ENCODE data around the gene CAND1.

The CAND1 gene

GRCh38 chr12:67280572-67280971, 11.4 kb downstream of the CAND1 start:
- no peak for DNase-seq (ENCODE audit: low read depth in 2 of 2)

- DNase-seq (ENCODE audit: low read depth in 2 of 2) = no peak
Measured at GRCh38 chr12:67284561-67284960, 15.4 kb downstream of the CAND1 start.

- DNase-seq (ENCODE audit: low read depth in 2 of 2) = no peak
Measured at GRCh38 chr12:67286257-67286656, 17.1 kb downstream of the CAND1 start.

- DNase-seq (ENCODE audit: low read depth in 2 of 2) = no peak
Measured at GRCh38 chr12:67287311-67287710, 18.2 kb downstream of the CAND1 start.

GRCh38 chr12:67288561-67288960, 19.4 kb downstream of the CAND1 start:
- DNase-seq (ENCODE audit: low read depth in 2 of 2) = no peak

GRCh38 chr12:67290378-67290777, 21.2 kb downstream of the CAND1 start:
- no peak for DNase-seq (ENCODE audit: low read depth in 2 of 2)

GRCh38 chr12:67299526-67299925, 30.4 kb downstream of the CAND1 start:
- DNase-seq (ENCODE audit: low read depth in 2 of 2) = no peak

GRCh38 chr12:67299926-67300325, 30.8 kb downstream of the CAND1 start:
- DNase-seq (ENCODE audit: low read depth in 2 of 2) = no peak

GRCh38 chr12:67302162-67302561, 33.0 kb downstream of the CAND1 start:
- DNase-seq (ENCODE audit: low read depth in 2 of 2) = no peak

GRCh38 chr12:67305544-67305943, 36.4 kb downstream of the CAND1 start:
- no peak for DNase-seq (ENCODE audit: low read depth in 2 of 2)

GRCh38 chr12:67306712-67307111, 37.6 kb downstream of the CAND1 start:
- no peak for DNase-seq (ENCODE audit: low read depth in 2 of 2)

- DNase-seq (ENCODE audit: low read depth in 2 of 2) = no peak
Measured at GRCh38 chr12:67315661-67316060, 46.5 kb downstream of the CAND1 start.

- no peak for DNase-seq (ENCODE audit: low read depth in 2 of 2)
Measured at GRCh38 chr12:67318786-67319185, 49.6 kb downstream of the CAND1 start.

GRCh38 chr12:67319936-67320335, 50.8 kb downstream of the CAND1 start:
- DNase-seq (ENCODE audit: low read depth in 2 of 2) = no peak

- DNase-seq (ENCODE audit: low read depth in 2 of 2) = no peak
Measured at GRCh38 chr12:67320614-67321295, 51.6 kb downstream of the CAND1 start.

- DNase-seq (ENCODE audit: low read depth in 2 of 2) = no peak
Measured at GRCh38 chr12:67322580-67322979, 53.4 kb downstream of the CAND1 start.

- no peak for DNase-seq (ENCODE audit: low read depth in 2 of 2)
Measured at GRCh38 chr12:67323007-67323406, 53.8 kb downstream of the CAND1 start.

- DNase-seq (ENCODE audit: low read depth in 2 of 2) = no peak
Measured at GRCh38 chr12:67326637-67327036, 57.5 kb downstream of the CAND1 start.

- DNase-seq (ENCODE audit: low read depth in 2 of 2) = no peak
Measured at GRCh38 chr12:67327466-67327865, 58.3 kb downstream of the CAND1 start.

- DNase-seq (ENCODE audit: low read depth in 2 of 2) = no peak
Measured at GRCh38 chr12:67331123-67331522, 62.0 kb downstream of the CAND1 start.

- no peak for DNase-seq (ENCODE audit: low read depth in 2 of 2)
Measured at GRCh38 chr12:67331828-67332227, 62.7 kb downstream of the CAND1 start.

GRCh38 chr12:67333649-67334048, 64.5 kb downstream of the CAND1 start:
- no peak for DNase-seq (ENCODE audit: low read depth in 2 of 2)

- no peak for DNase-seq (ENCODE audit: low read depth in 2 of 2)
Measured at GRCh38 chr12:67338426-67338825, 69.3 kb downstream of the CAND1 start.

- no peak for DNase-seq (ENCODE audit: low read depth in 2 of 2)
Measured at GRCh38 chr12:67339530-67339929, 70.4 kb downstream of the CAND1 start.
